Activated CD8-positive, alpha-beta T cell treated with anti-CD3 and anti-CD28 coated beads for 36 hours (primary cell): ENCODE results near the gene SULT1C3. TPM values are rescaled to one million over a fixed set of nuclear protein-coding genes. Genes with fewer than 3 reads are reported as not detected.

ENCODE experiments used
- ATAC-seq: fragments of 200-7000 bp; cut with Tn5 transposase; one replicate; pipeline ENCODE4 v1.10.0; 2021; ENCODE audit warnings: mild to moderate bottlenecking, moderate library complexity
- CTCF ChIA-PET: fragments of 350-600 bp; sonication (Branson Sonifier 250); formaldehyde crosslinking; loops from one replicate; lab custom pipeline; 2021; ENCODE audit warnings: antibody characterized with exemption; lab: Charles Lee
- POLR2A ChIA-PET: fragments of 350-600 bp; sonication (Branson Sonifier 250); formaldehyde crosslinking; loops from one replicate; lab custom pipeline; 2021; ENCODE audit warnings: antibody characterized with exemption; lab: Charles Lee
- DNase-seq: peaks from one replicate; pipeline ENCODE4 v3.0.0-alpha.2; 2020
- H3K27ac Mint-ChIP-seq: one replicate; pipeline ENCODE4 v1.8.0; 2021; ENCODE audit warnings: mild to moderate bottlenecking, mixed read lengths
- H3K27me3 Mint-ChIP-seq: one replicate; pipeline ENCODE4 v1.8.0; 2021; ENCODE audit warnings: mixed read lengths
- H3K36me3 Mint-ChIP-seq: one replicate; pipeline ENCODE4 v1.8.0; 2021; ENCODE audit warnings: low read depth, mixed read lengths
- H3K4me1 Mint-ChIP-seq: one replicate; pipeline ENCODE4 v1.8.0; 2021; ENCODE audit warnings: low read depth, mixed read lengths
- H3K4me3 Mint-ChIP-seq: one replicate; pipeline ENCODE4 v1.8.0; 2021; ENCODE audit warnings: mild to moderate bottlenecking, moderate library complexity, mixed read lengths
- H3K9me3 Mint-ChIP-seq: one replicate; pipeline ENCODE4 v1.8.0; 2021; ENCODE audit warnings: mixed read lengths
- intact Hi-C: fragments of 100-400 bp; cut with micrococcal nuclease; formaldehyde crosslinking; loops from one replicate; pipeline ENCODE4 v1.10.0; 2022
- total RNA-seq, 2 experiments: library from RNA; stranded (reverse); gene quantifications; one replicate each; pipeline ENCODE4 v1.2.3, GENCODE V29; 2021
- TF ChIP-seq, protein P1 (sequence below): fragments of 200-600 bp; IDR thresholded peaks from one replicate; pipeline ENCODE4 v1.8.0; 2022; ENCODE audit warnings: antibody characterized with exemption, mild to moderate bottlenecking

The SULT1C3 gene
- total RNA-seq, 2 experiments from 2014 or later: not detected

DNA sequence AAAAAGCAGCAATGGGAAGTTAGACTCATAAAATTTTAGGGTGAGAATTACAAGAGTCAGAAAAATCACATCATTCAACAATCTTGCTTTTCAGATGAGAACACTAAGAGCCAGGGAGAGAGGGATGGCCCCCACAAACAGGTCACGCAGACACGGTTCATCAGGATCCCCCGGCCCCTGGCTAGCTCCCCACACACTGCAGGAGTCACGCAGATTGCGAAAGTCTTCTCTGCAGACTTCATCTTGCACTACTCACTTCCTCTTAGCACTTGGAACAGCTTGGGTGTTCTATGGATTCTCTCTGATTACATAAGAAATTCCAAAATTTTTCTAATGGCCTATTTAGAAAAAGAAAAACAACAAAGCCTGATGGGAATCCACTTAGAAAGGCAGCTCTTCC, 27.3 kb downstream of the SULT1C3 start:
- CTCF ChIA-PET: no interaction called here
- H3K27ac Mint-ChIP-seq: no peak overlapping the region

DNA sequence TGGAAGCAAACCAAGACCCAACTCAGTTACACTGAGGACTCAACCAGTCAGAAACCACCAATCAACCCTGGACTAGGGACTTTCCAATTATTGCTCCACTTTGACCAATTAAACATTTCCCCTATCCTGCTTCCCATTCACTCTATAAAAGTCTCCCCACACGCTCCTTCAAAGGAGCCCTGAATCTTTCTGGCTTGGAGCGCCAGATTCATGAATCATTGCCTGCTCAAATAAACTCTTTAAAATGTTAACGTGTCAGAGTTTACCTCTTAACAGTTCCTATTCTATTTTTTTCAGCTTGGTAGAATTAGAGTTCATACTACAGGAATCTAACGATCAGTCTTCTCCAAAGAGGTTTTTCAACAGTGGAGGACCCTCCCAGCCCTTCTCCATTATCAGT, 28.2 kb downstream of the SULT1C3 start:
- TF ChIP-seq, protein P1, sequence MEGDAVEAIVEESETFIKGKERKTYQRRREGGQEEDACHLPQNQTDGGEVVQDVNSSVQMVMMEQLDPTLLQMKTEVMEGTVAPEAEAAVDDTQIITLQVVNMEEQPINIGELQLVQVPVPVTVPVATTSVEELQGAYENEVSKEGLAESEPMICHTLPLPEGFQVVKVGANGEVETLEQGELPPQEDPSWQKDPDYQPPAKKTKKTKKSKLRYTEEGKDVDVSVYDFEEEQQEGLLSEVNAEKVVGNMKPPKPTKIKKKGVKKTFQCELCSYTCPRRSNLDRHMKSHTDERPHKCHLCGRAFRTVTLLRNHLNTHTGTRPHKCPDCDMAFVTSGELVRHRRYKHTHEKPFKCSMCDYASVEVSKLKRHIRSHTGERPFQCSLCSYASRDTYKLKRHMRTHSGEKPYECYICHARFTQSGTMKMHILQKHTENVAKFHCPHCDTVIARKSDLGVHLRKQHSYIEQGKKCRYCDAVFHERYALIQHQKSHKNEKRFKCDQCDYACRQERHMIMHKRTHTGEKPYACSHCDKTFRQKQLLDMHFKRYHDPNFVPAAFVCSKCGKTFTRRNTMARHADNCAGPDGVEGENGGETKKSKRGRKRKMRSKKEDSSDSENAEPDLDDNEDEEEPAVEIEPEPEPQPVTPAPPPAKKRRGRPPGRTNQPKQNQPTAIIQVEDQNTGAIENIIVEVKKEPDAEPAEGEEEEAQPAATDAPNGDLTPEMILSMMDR: no peak
- intact Hi-C loops: no loop called here
- POLR2A ChIA-PET: no interaction called here
- no peak overlapping the region for H3K4me3 Mint-ChIP-seq
- DNase-seq: no peak
- H3K27ac Mint-ChIP-seq: no peak overlapping the region
- H3K36me3 Mint-ChIP-seq: no peaks in the 10 kb centered on the region
- peaks cover 9% of the 10 kb centered on the region for H3K27me3 Mint-ChIP-seq
- no peak for ATAC-seq
- CTCF ChIA-PET: no interaction called here
- no peaks in the 10 kb centered on the region for H3K4me1 Mint-ChIP-seq
- H3K9me3 Mint-ChIP-seq: no peaks in the 10 kb centered on the region

More for the DNA sequence above, 27.3 kb downstream of the SULT1C3 start:
- DNase-seq: no peak
- Mint-ChIP-seq H3K27me3 (peaks cover 9% of the 10 kb centered on the region), H3K9me3 (no peaks in the 10 kb centered on the region), H3K4me1 (no peaks in the 10 kb centered on the region), H3K4me3 (no peak overlapping the region), H3K36me3 (no peaks in the 10 kb centered on the region)
- no peak for ATAC-seq
- intact Hi-C loops: no loop called here
- TF ChIP-seq, protein P1: no peak
- POLR2A ChIA-PET: no interaction called here

DNA sequence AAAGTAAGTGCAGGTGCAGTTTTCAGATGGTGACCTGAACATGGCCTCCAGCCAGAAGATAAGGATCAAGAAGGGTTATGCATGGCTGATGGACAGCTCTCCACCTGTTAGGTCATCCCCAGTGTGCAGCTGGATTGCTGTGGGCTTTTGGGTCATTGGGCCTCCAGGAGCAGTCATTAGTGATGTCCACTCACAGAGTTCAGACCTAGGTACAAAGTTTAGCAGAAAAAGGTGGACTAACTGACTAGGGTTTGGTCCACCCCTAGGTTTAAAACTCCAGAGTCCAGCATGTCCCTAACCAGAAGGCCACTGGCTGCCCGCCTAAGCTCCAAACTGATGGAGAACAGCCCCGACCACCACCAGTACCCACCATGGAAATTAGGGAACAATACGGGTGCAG, 30.6 kb downstream of the SULT1C3 start:
- no peak overlapping the region for H3K4me3 Mint-ChIP-seq
- H3K4me1 Mint-ChIP-seq: no peaks in the 10 kb centered on the region
- TF ChIP-seq, protein P1: no peak
- no peaks in the 10 kb centered on the region for H3K36me3 Mint-ChIP-seq
- H3K27me3 Mint-ChIP-seq: peaks cover 6% of the 10 kb centered on the region
- DNase-seq (no peak), ATAC-seq (no peak)
- H3K9me3 Mint-ChIP-seq: no peaks in the 10 kb centered on the region
- no peak overlapping the region for H3K27ac Mint-ChIP-seq
- ChIA-PET POLR2A (no interaction called here), CTCF (no interaction called here)
- intact Hi-C loops: no loop called here

DNA sequence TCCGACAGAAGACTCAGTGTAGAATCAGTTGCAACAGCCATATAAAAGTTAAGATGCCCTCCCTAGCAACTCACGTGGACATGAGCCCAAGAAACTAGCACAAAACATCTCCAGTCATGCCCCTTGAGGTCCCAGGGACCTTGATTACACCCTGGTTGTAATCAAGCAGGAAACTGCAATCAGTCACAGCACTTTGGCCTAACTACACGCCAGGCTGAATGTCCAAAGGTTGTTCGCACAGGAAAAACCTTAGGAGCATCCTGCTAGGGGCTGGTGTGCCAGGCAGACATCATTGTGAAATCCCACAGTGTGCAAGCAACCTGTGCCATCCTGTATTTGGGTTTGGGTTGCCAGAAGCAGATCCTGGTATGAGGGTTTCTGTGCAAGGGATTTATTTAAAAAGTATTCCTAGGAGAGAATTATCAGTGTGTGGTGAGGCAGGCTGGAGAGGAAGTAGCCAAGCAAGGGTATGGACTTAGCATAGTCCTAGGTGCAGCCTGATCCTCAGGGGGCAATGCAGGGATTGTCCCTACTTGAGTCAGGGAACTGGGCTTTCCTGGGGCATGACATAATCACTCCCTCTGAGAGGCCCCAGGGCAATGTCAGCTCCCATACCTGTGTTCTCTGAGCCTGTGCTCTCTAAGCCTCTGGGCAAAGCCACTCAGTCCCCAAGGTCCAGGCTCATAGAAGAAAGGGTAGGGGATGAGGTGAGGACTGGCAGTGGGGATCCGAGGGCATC, 31.2 kb downstream of the SULT1C3 start:
- intact Hi-C loops: no loop called here
- TF ChIP-seq, protein P1: no peak
- Mint-ChIP-seq H3K27ac (no peak overlapping the region), H3K27me3 (peaks cover 5% of the 10 kb centered on the region), H3K4me3 (no peak overlapping the region), H3K4me1 (no peaks in the 10 kb centered on the region), H3K36me3 (no peaks in the 10 kb centered on the region), H3K9me3 (no peaks in the 10 kb centered on the region)
- POLR2A ChIA-PET: no interaction called here
- CTCF ChIA-PET: no interaction called here
- ATAC-seq (no peak), DNase-seq (no peak)

DNA sequence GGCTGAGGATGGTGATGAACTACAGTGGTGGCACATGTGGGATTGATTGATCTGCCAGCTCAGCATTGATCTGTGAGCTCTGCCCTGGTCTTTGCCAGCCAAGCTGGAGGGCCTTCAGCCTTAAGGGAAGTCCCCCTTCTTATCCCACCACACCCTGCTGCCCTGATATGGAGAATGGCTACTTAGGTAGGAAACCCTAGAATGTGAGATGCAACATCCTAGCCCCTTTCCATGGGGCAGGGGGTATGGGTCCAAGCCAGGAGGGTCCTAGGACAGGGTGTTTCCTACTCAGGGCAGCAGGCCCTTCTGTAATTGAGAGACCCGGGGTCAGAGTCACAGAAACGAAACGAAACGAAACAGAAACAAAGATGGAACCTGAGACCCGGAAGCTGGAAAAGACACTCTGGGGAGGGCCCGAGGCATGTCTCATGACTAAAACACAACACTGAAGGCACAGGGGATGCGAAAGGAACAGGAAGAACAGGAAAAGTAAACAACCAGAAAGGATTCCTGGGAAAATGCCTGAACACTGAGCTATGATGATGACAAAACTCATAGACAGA, 32.0 kb downstream of the SULT1C3 start:
- DNase-seq: no peak
- no peak for ATAC-seq
- H3K36me3 Mint-ChIP-seq: no peaks in the 10 kb centered on the region
- no peak overlapping the region for H3K27ac Mint-ChIP-seq
- CTCF ChIA-PET: no interaction called here
- no peak overlapping the region for H3K4me3 Mint-ChIP-seq
- POLR2A ChIA-PET: no interaction called here
- H3K27me3 Mint-ChIP-seq: peaks cover 5% of the 10 kb centered on the region
- TF ChIP-seq, protein P1: no peak
- H3K4me1 Mint-ChIP-seq: no peaks in the 10 kb centered on the region
- no peaks in the 10 kb centered on the region for H3K9me3 Mint-ChIP-seq
- intact Hi-C loops: no loop called here
